ENCODE data around the gene MIER2. TPM values are rescaled to one million over a fixed set of nuclear protein-coding genes. Genes with fewer than 3 reads are reported as not detected.

The MIER2 gene
- total RNA-seq, 1 donor from 2014 or later: 15.0 TPM

- no peak overlapping the region for H3K27ac Mint-ChIP-seq
Observed at GRCh38 chr19:296476-297225, 47.9 kb downstream of the MIER2 start.

GRCh38 chr19:295687-296370 lies 48.8 kb downstream of the MIER2 start:
- intact Hi-C loops (cut with micrococcal nuclease): loop anchor here (10.0 kb wide), 1 partner anchor 209 kb away; the partner anchor contains the start of gene TPGS1
- Mint-ChIP-seq H3K27me3 (peaks cover 28% of the 10 kb centered on the region), H3K4me3 (no peak overlapping the region), H3K36me3 (ENCODE audit: low read depth) (no peaks in the 10 kb centered on the region), H3K4me1 (peaks cover 4% of the 10 kb centered on the region), H3K9me3 (no peaks in the 10 kb centered on the region), H3K27ac (no peak overlapping the region)
- CTCF ChIA-PET: interaction anchor here (1.2 kb wide), 1 partner anchor 211 kb away, joined by 3 read pairs; no protein-coding TSS in a partner anchor
- TF ChIP-seq, protein P1, sequence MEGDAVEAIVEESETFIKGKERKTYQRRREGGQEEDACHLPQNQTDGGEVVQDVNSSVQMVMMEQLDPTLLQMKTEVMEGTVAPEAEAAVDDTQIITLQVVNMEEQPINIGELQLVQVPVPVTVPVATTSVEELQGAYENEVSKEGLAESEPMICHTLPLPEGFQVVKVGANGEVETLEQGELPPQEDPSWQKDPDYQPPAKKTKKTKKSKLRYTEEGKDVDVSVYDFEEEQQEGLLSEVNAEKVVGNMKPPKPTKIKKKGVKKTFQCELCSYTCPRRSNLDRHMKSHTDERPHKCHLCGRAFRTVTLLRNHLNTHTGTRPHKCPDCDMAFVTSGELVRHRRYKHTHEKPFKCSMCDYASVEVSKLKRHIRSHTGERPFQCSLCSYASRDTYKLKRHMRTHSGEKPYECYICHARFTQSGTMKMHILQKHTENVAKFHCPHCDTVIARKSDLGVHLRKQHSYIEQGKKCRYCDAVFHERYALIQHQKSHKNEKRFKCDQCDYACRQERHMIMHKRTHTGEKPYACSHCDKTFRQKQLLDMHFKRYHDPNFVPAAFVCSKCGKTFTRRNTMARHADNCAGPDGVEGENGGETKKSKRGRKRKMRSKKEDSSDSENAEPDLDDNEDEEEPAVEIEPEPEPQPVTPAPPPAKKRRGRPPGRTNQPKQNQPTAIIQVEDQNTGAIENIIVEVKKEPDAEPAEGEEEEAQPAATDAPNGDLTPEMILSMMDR (IDR thresholded peaks at IDR 0.05): no peak
- no peak for ATAC-seq (ENCODE audit: low read depth)
- no peak for DNase-seq
- POLR2A ChIA-PET: no interaction called here

More at GRCh38 chr19:296476-297225, 47.9 kb downstream of the MIER2 start:
- Mint-ChIP-seq H3K27me3 (peaks cover 28% of the 10 kb centered on the region), H3K9me3 (no peaks in the 10 kb centered on the region), H3K4me3 (no peak overlapping the region), H3K36me3 (ENCODE audit: low read depth) (no peaks in the 10 kb centered on the region), H3K4me1 (peaks cover 4% of the 10 kb centered on the region)
- intact Hi-C loops (cut with micrococcal nuclease): loop anchor here (10.0 kb wide), 1 partner anchor 208 kb away; the partner anchor contains the start of gene TPGS1
- ChIA-PET POLR2A (no interaction called here), CTCF (no interaction called here)
- TF ChIP-seq, protein P1 (IDR thresholded peaks at IDR 0.05): no peak
- DNase-seq: no peak
- no peak for ATAC-seq (ENCODE audit: low read depth)

DNA sequence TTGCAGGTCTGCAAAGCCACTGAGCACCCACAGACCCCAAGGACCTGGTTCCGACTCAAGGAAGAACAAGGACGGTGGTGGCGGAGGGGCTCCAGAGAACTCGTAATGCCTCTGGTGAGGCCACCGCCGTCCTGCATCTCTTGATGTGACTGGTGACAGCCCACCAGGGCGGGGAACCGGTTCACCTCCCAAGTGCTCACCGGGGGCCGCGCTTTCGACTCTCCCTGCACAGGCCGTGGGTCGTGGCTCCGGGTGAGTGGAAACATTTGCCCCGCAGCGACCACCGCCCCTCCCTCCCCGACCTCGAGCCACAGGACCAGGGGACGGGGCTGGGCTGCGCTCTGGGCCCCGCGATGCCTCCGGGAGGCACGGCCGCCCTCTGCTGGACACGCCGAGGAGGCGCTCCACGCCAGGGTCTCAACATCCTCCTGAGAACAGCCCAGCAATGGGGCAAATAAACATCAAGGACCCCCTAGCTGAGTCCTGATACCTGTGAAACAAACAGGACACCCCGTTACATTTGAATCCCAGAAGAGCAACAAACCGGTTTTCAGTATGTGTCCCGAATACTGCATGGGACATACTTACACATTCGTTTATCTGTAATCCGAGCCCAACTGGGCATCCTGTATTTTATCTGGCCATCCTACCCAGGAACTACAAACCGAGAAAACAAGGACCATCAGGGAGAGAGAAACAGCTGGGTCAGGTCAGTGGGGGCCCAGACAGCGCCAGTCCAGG lies 49.5 kb downstream of the MIER2 start:
- TF ChIP-seq, protein P1 (IDR thresholded peaks at IDR 0.05): no peak
- peaks cover 31% of the 10 kb centered on the region for H3K27me3 Mint-ChIP-seq
- POLR2A ChIA-PET: no interaction called here

DNA sequence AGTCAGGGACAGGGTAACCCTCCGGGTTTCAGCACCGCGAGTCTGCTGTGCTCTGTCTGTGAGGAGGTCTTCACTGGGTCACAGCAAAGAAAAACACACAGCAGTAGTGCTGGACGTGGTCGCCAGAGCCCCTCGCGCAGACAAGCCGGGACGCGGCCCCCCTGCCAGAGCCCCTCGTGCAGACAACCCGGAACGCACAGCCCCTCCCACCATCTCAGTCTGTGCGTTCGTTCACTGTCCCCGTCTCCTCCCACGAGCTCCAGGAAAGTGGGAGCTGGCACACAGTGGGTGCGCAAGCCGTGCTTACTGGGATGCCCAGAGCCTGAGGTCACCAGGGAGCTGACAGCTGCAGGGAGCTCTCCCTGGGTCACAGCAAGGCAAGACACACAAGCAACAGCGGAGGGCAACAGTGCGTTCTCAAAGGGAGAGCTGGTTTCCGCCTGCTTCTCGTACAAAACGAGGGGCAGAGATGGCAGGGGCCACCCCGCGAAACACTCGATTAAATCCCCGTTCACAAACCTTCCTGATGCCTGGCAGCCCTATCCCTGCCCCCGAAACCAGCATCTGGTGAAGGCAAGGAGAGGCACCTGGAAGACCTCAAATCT lies 50.2 kb downstream of the MIER2 start:
- TF ChIP-seq, protein P1 (IDR thresholded peaks at IDR 0.05): no peak
- ATAC-seq (ENCODE audit: low read depth): no peak
- Mint-ChIP-seq H3K27ac (no peak overlapping the region), H3K27me3 (peaks cover 36% of the 10 kb centered on the region), H3K4me3 (no peak overlapping the region), H3K36me3 (ENCODE audit: low read depth) (no peaks in the 10 kb centered on the region), H3K9me3 (no peaks in the 10 kb centered on the region), H3K4me1 (peaks cover 13% of the 10 kb centered on the region)
- intact Hi-C loops (cut with micrococcal nuclease): loop anchor here (10.0 kb wide), 1 partner anchor 210 kb away; the partner anchor contains the start of gene TPGS1
- POLR2A ChIA-PET: no interaction called here
- CTCF ChIA-PET: no interaction called here
- DNase-seq: no peak

More for the DNA sequence above, 49.5 kb downstream of the MIER2 start:
- H3K27ac Mint-ChIP-seq: no peak overlapping the region
- DNase-seq (peak; percentile 38), ATAC-seq (ENCODE audit: low read depth) (peak; percentile 68)
- no peaks in the 10 kb centered on the region for H3K36me3 Mint-ChIP-seq (ENCODE audit: low read depth)
- H3K4me1 Mint-ChIP-seq: peaks cover 7% of the 10 kb centered on the region
- no peak overlapping the region for H3K4me3 Mint-ChIP-seq
- no peaks in the 10 kb centered on the region for H3K9me3 Mint-ChIP-seq
- CTCF ChIA-PET: interaction anchor here (1.2 kb wide), 1 partner anchor 211 kb away, joined by 3 read pairs; no protein-coding TSS in a partner anchor
- intact Hi-C loops (cut with micrococcal nuclease): loop anchor here (10.0 kb wide), 1 partner anchor 210 kb away; the partner anchor contains the start of gene TPGS1

All from activated B cell treated with CpG ODN at 0.5 μM for 24 hours (primary cell).